Fibroblast of the aortic adventitia (primary cell): ENCODE measurements around the gene PSTK. TPM values are rescaled to one million over a fixed set of nuclear protein-coding genes. Genes with fewer than 3 reads are reported as not detected.

Experiments
- DNase-seq: peaks from one replicate; pipeline ENCODE4 v3.0.0-alpha.2; 2010; ENCODE audit warnings: low read depth
- H3K4me3 ChIP-seq: 2 replicates; pipeline ENCODE4 v1.5.1; 2011; ENCODE audit warnings: low read depth, mild to moderate bottlenecking, control low read depth, low read length, moderate library complexity
- CTCF ChIP-seq: IDR thresholded peaks from 2 replicates; pipeline ENCODE4 v1.5.1; 2011; ENCODE audit warnings: mild to moderate bottlenecking, low read length, control low read depth, inconsistent platforms; ENCODE audit not compliant: insufficient read depth
- total RNA-seq: library from RNA; depleted of rRNA; stranded (reverse); fragments of >200 nt; gene quantifications from 2 replicates; pipeline ENCODE4 v1.2.3, GENCODE V29; 2012; ENCODE audit warnings: low replicate concordance

Gene PSTK
- total RNA-seq, 1 donor = 4.7 TPM

GRCh38 chr10:122998934-122999333 lies 18.7 kb downstream of the PSTK start:
- DNase-seq = no peak
- no peak for TF ChIP-seq CTCF
- H3K4me3 ChIP-seq = no peak overlapping the region

- no peak overlapping the region for H3K4me3 ChIP-seq
- no peak for DNase-seq
- no peak for TF ChIP-seq CTCF
These were observed 19.1 kb downstream of the PSTK start for GRCh38 chr10:122999347-122999746.

- DNase-seq = no peak
- H3K4me3 ChIP-seq = no peak overlapping the region
- TF ChIP-seq CTCF = no peak
These were observed 20.0 kb downstream of the PSTK start for GRCh38 chr10:123000155-123000554.

- no peak for TF ChIP-seq CTCF
- H3K4me3 ChIP-seq = no peak overlapping the region
- no peak for DNase-seq
These were observed 21.2 kb downstream of the PSTK start for GRCh38 chr10:123001370-123001769.

GRCh38 chr10:123004298-123004697 lies 24.1 kb downstream of the PSTK start:
- DNase-seq = no peak
- no peak overlapping the region for H3K4me3 ChIP-seq
- no peak for TF ChIP-seq CTCF

- TF ChIP-seq CTCF = no peak
- peak; percentile 42 for DNase-seq
- H3K4me3 ChIP-seq = peak overlapping the region; percentile 93
These were observed 27.6 kb downstream of the PSTK start for GRCh38 chr10:123007558-123008354.
